Astrocyte (in vitro differentiated cells and primary cell): ENCODE results near the gene PLEKHA8. TPM values are rescaled to one million over a fixed set of nuclear protein-coding genes. Genes with fewer than 3 reads are reported as not detected.

Experiments
- DNase-seq: peaks from one replicate; pipeline ENCODE4 v3.0.0-alpha.2; 2010; ENCODE audit warnings: low read depth
- FAIRE-seq: peaks from 2 replicates; lab custom pipeline; 2011; peaks lifted over from hg19 to GRCh38; lab: Jason Lieb, UNC
- H2AFZ ChIP-seq: 2 replicates; pipeline ENCODE4 v1.6.0; 2012; ENCODE audit warnings: low read depth, low read length, inconsistent platforms
- H3K27ac ChIP-seq: 2 replicates; pipeline ENCODE4 v1.5.1; 2011; ENCODE audit warnings: low read depth, low read length, inconsistent platforms
- H3K27me3 ChIP-seq: 2 replicates; pipeline ENCODE4 v1.6.0; 2011; ENCODE audit warnings: low read length, inconsistent platforms; ENCODE audit not compliant: insufficient read depth
- H3K36me3 ChIP-seq: 2 replicates; pipeline ENCODE4 v1.5.1; 2011; ENCODE audit warnings: low read length, inconsistent platforms; ENCODE audit not compliant: insufficient read depth
- H3K4me1 ChIP-seq: 2 replicates; pipeline ENCODE4 v1.5.1; 2011; ENCODE audit warnings: low read length, inconsistent platforms; ENCODE audit not compliant: insufficient read depth
- H3K4me2 ChIP-seq: 2 replicates; pipeline ENCODE4 v1.6.0; 2012; ENCODE audit warnings: low read length, inconsistent platforms
- H3K4me3 ChIP-seq: 2 replicates; pipeline ENCODE4 v1.5.1; 2011; ENCODE audit warnings: low read depth, mild to moderate bottlenecking, low read length, inconsistent platforms; ENCODE audit not compliant: insufficient read depth
- H3K79me2 ChIP-seq: 2 replicates; pipeline ENCODE4 v1.6.0; 2012; ENCODE audit warnings: mild to moderate bottlenecking, low read length, inconsistent platforms; ENCODE audit not compliant: insufficient read depth
- H3K9ac ChIP-seq: 2 replicates; pipeline ENCODE4 v1.6.0; 2012; ENCODE audit warnings: mild to moderate bottlenecking, low read length, inconsistent platforms
- H3K9me3 ChIP-seq: 2 replicates; pipeline ENCODE4 v1.5.1; 2012; ENCODE audit warnings: low read depth, mild to moderate bottlenecking, low read length, inconsistent platforms; ENCODE audit not compliant: insufficient read depth
- H4K20me1 ChIP-seq: 2 replicates; pipeline ENCODE4 v1.6.0; 2012; ENCODE audit warnings: low read length, inconsistent platforms; ENCODE audit not compliant: insufficient read depth
- H3K27ac Mint-ChIP-seq: one replicate; pipeline ENCODE4 v1.8.0; 2021; ENCODE audit warnings: mild to moderate bottlenecking, mixed read lengths; ENCODE audit not compliant: unreplicated experiment
- H3K27me3 Mint-ChIP-seq: one replicate; pipeline ENCODE4 v1.8.0; 2021; ENCODE audit warnings: low read depth, mixed read lengths; ENCODE audit not compliant: unreplicated experiment
- H3K36me3 Mint-ChIP-seq: one replicate; pipeline ENCODE4 v1.8.0; 2021; ENCODE audit warnings: low read depth, mixed read lengths; ENCODE audit not compliant: unreplicated experiment
- H3K4me1 Mint-ChIP-seq: one replicate; pipeline ENCODE4 v1.8.0; 2021; ENCODE audit warnings: low read depth, mixed read lengths; ENCODE audit not compliant: unreplicated experiment
- H3K4me3 Mint-ChIP-seq: one replicate; pipeline ENCODE4 v1.8.0; 2021; ENCODE audit warnings: mild to moderate bottlenecking, moderate library complexity, mixed read lengths; ENCODE audit not compliant: unreplicated experiment
- H3K9me3 Mint-ChIP-seq: one replicate; pipeline ENCODE4 v1.8.0; 2021; ENCODE audit warnings: mild to moderate bottlenecking, mixed read lengths; ENCODE audit not compliant: unreplicated experiment
- CTCF ChIP-seq: IDR thresholded peaks from 2 replicates; pipeline ENCODE4 v1.5.1; 2011; ENCODE audit warnings: low read depth, mild to moderate bottlenecking, inconsistent platforms, low read length, moderate library complexity; ENCODE audit not compliant: insufficient read depth
- EZH2 ChIP-seq: IDR thresholded peaks from 2 replicates; pipeline ENCODE4 v1.6.1; 2012; ENCODE audit warnings: mild to moderate bottlenecking, low read length, inconsistent platforms; ENCODE audit not compliant: insufficient read depth
- total RNA-seq: library from RNA; stranded (reverse); gene quantifications from 2 replicates; pipeline ENCODE4 v1.2.1, GENCODE V29; 2021

The PLEKHA8 gene
- total RNA-seq, 1 donor from 2014 or later = 34.7 TPM

- H3K4me2 ChIP-seq = no peak overlapping the region
- Mint-ChIP-seq H3K9me3 (no peaks in the 10 kb centered on the region), H3K27ac (no peak overlapping the region), H3K4me1 (peaks cover 2% of the 10 kb centered on the region), H3K4me3 (no peak overlapping the region), H3K36me3 (peaks cover 9% of the 10 kb centered on the region), H3K27me3 (no peaks in the 10 kb centered on the region)
- FAIRE-seq (no peak), DNase-seq (no peak)
- no peak overlapping the region for H2AFZ ChIP-seq
- peaks cover 4% of the 10 kb centered on the region for H3K36me3 ChIP-seq
- no peaks in the 10 kb centered on the region for H3K79me2 ChIP-seq
- no peak overlapping the region for H3K27ac ChIP-seq
- no peaks in the 10 kb centered on the region for H3K27me3 ChIP-seq
- H4K20me1 ChIP-seq = no peaks in the 10 kb centered on the region
- H3K9ac ChIP-seq = no peak overlapping the region
- H3K4me1 ChIP-seq = no peaks in the 10 kb centered on the region
- no peaks in the 10 kb centered on the region for H3K9me3 ChIP-seq
- no peak overlapping the region for H3K4me3 ChIP-seq
- TF ChIP-seq CTCF = no peak
- no peak for TF ChIP-seq EZH2
Observed at GRCh38 chr7:30079880-30080279, 51.7 kb downstream of the PLEKHA8 start.

GRCh38 chr7:30080818-30081217 is 52.6 kb downstream of the PLEKHA8 start:
- Mint-ChIP-seq H3K4me3 (no peak overlapping the region), H3K27ac (no peak overlapping the region), H3K36me3 (peaks cover 9% of the 10 kb centered on the region), H3K4me1 (no peaks in the 10 kb centered on the region), H3K9me3 (no peaks in the 10 kb centered on the region), H3K27me3 (no peaks in the 10 kb centered on the region)
- Histone ChIP-seq H4K20me1 (no peaks in the 10 kb centered on the region), H3K9ac (no peak overlapping the region), H3K27ac (no peak overlapping the region), H3K9me3 (no peaks in the 10 kb centered on the region), H3K4me2 (no peak overlapping the region), H3K79me2 (no peaks in the 10 kb centered on the region), H3K4me1 (no peaks in the 10 kb centered on the region), H3K36me3 (peaks cover 4% of the 10 kb centered on the region), H3K4me3 (no peak overlapping the region), H2AFZ (no peak overlapping the region), H3K27me3 (no peaks in the 10 kb centered on the region)
- FAIRE-seq (no peak), DNase-seq (no peak)
- TF ChIP-seq CTCF = no peak
- no peak for TF ChIP-seq EZH2

GRCh38 chr7:30082686-30083085 is 54.5 kb downstream of the PLEKHA8 start:
- Histone ChIP-seq H2AFZ (no peak overlapping the region), H3K79me2 (no peaks in the 10 kb centered on the region), H3K4me3 (no peak overlapping the region), H4K20me1 (no peaks in the 10 kb centered on the region), H3K4me2 (no peak overlapping the region), H3K36me3 (peaks cover 4% of the 10 kb centered on the region), H3K9ac (no peak overlapping the region), H3K4me1 (no peaks in the 10 kb centered on the region), H3K27me3 (no peaks in the 10 kb centered on the region), H3K9me3 (no peaks in the 10 kb centered on the region), H3K27ac (no peak overlapping the region)
- no peaks in the 10 kb centered on the region for H3K27me3 Mint-ChIP-seq
- no peak for TF ChIP-seq EZH2
- TF ChIP-seq CTCF = no peak
- no peaks in the 10 kb centered on the region for H3K9me3 Mint-ChIP-seq
- peaks cover 4% of the 10 kb centered on the region for H3K4me1 Mint-ChIP-seq
- no peak for DNase-seq
- no peak overlapping the region for H3K4me3 Mint-ChIP-seq
- peaks cover 15% of the 10 kb centered on the region for H3K36me3 Mint-ChIP-seq
- no peak for FAIRE-seq
- no peak overlapping the region for H3K27ac Mint-ChIP-seq
